Spleen (tissue), 11 donors: ENCODE results near the gene TAGAP. TPM values are rescaled to one million over a fixed set of nuclear protein-coding genes. Genes with fewer than 3 reads are reported as not detected.
"Not testable (repeated sequence)": the region's sequence is repeated elsewhere in the genome, so short reads cannot be mapped to it uniquely, and the experiment has no call there.

Source experiments
- DNase-seq: peaks from one replicate; pipeline ENCODE4 v3.0.0-alpha.2; 2020
- H3K27ac ChIP-seq, 8 donors: fragments of 200-600 bp; sonication (generic) in 7 of 8; 1 replicate in 4 of 8; 2 replicates in 4 of 8; pipeline versions ENCODE4 v1.5.0 to v1.8.0; 2016 to 2021; ENCODE audit warnings: inconsistent platforms in 4 of 8, mild to moderate bottlenecking in 4 of 8, moderate library complexity in 1 of 8
- H3K27me3 ChIP-seq, 7 donors: fragments of 200-600 bp; sonication (generic) in 6 of 7; replicated peaks in 1 of 7; 1 replicate in 4 of 7; 2 replicates in 3 of 7; pipeline versions ENCODE4 v1.5.0 to v1.8.0; 2016 to 2021; ENCODE audit warnings: inconsistent platforms in 3 of 7, mild to moderate bottlenecking in 1 of 7
- H3K36me3 ChIP-seq, 6 donors: fragments of 200-600 bp; sonication (generic) in 5 of 6; 1 replicate in 4 of 6; 2 replicates in 2 of 6; pipeline versions ENCODE4 v1.5.0 to v1.8.0; 2016 to 2021; ENCODE audit warnings: inconsistent platforms in 2 of 6
- H3K4me1 ChIP-seq, 6 donors: fragments of 200-600 bp; sonication (generic) in 5 of 6; 1 replicate in 3 of 6; 2 replicates in 3 of 6; pipeline versions ENCODE4 v1.5.0 to v1.8.0; 2016 to 2021; ENCODE audit warnings: inconsistent platforms in 3 of 6
- H3K4me3 ChIP-seq, 8 donors: fragments of 200-600 bp; sonication (generic) in 7 of 8; 1 replicate in 4 of 8; 2 replicates in 4 of 8; pipeline versions ENCODE4 v1.5.0 to v1.8.0; 2016 to 2021; ENCODE audit warnings: inconsistent platforms in 4 of 8, mild to moderate bottlenecking in 4 of 8, moderate library complexity in 2 of 8
- H3K9me3 ChIP-seq, 8 donors: fragments of 200-600 bp; sonication (generic) in 7 of 8; 1 replicate in 4 of 8; 2 replicates in 4 of 8; pipeline versions ENCODE4 v1.5.0 to v1.8.0; 2016 to 2021; ENCODE audit warnings: inconsistent platforms in 4 of 8
- CTCF ChIP-seq, 11 experiments: fragments of 200-600 bp in 7 of 11; fragments of 450-650 bp in 4 of 11; sonication (generic) in 4 of 11; IDR thresholded peaks in 8 of 11; conservative IDR thresholded peaks in 3 of 11; 1 replicate in 7 of 11; 2 replicates in 4 of 11; pipeline versions ENCODE4 v1.4.0 to v1.8.0; 2016 to 2021; ENCODE audit warnings: antibody characterized with exemption in 11 of 11, inconsistent platforms in 4 of 11, mild to moderate bottlenecking in 1 of 11
- POLR2A ChIP-seq, 3 donors: fragments of 450-650 bp; IDR thresholded peaks; one replicate each; pipeline ENCODE4 v1.5.1; 2017; ENCODE audit warnings: antibody characterized with exemption in 3 of 3, mild to moderate bottlenecking in 1 of 3
- POLR2AphosphoS5 ChIP-seq, 3 donors: sonication (generic); formaldehyde crosslinking; IDR thresholded peaks; one replicate each; pipeline ENCODE4 v1.5.1; 2017; ENCODE audit warnings: antibody characterized with exemption in 3 of 3
- WGBS, 5 donors: extraction: QIAGEN DNeasy Blood & Tissue Kit in 3 of 5; methylation state at CpG; one replicate each; pipeline versions ENCODE4 v1.1.5 to v1.1.7; 2013 to 2018; 5-methylcytosine and 5-hydroxymethylcytosine counted together
- intact Hi-C: fragments of 100-400 bp; cut with DNase I; formaldehyde crosslinking; loops from one replicate; pipeline ENCODE4 v1.15.0; 2023; ENCODE audit warnings: low total_unique reads
- polyA plus RNA-seq, 3 donors: library from polyadenylated mRNA; stranded (reverse); fragments of 200-250 nt; gene quantifications; one replicate each; pipeline ENCODE4 v1.2.1, GENCODE V29; 2013
- total RNA-seq, 7 donors: library from RNA; depleted of rRNA in 3 of 7; stranded (reverse); fragments of >200 nt in 3 of 7; fragmentation: NEBNext Ultra II Directional in 4 of 7; extraction: Animal tissue kit (Norgen Biotek cat#: 25700) in 4 of 7; gene quantifications; one replicate each; pipeline versions ENCODE4 v1.1.0 to v1.2.1, GENCODE V29; 2016 to 2021
- donor health status: healthy with polysubstance abuse.
- donor health status: DM: no; HTN: no; CAD: no; lungs with moderate emphysema.
- donor health status: DM: no; HTN: no; CAD: no.
- donor health status: Bipolar disorder and iron deficiency.
- donor health status: healthy.
- donor health status: DM: no; HTN: no; CAD: no.
- donor health status: DM: yes; HTN: yes; CAD: no.

The TAGAP gene
- total and polyA plus RNA-seq, 10 donors, result 13.6 to 63.9 (median 44.2) TPM

GRCh38 chr6:159017757-159018559 lies 26.8 kb downstream of the TAGAP start:
- DNase-seq, result no peak
- Histone ChIP-seq H3K27ac (peak overlapping the region in 4 of 8 donors; percentile 5 to 55 (median 16)), H3K9me3 (peaks cover 0 to 8% (median 0%) of the 10 kb centered on the region in 8 donors), H3K27me3 (no peaks in the 10 kb centered on the region), H3K36me3 (no peaks in the 10 kb centered on the region), H3K4me3 (no peak overlapping the region), H3K4me1 (peaks cover 0 to 37% (median 24%) of the 10 kb centered on the region in 6 donors)
- 46 to 57% (median 51%) methylated on average over 3 of the region's 3 CpGs for WGBS, 5 donors
- intact Hi-C loops, result no loop called here
- TF ChIP-seq CTCF (IDR thresholded peaks at IDR 0.05 in 8 of 11, conservative IDR thresholded peaks at IDR 0.05 in 3 of 11) (no peak), POLR2A (IDR thresholded peaks at IDR 0.05) (no peak)

GRCh38 chr6:159014406-159014805 lies 30.4 kb downstream of the TAGAP start:
- TF ChIP-seq POLR2A (IDR thresholded peaks at IDR 0.05), result no peak
- no peak for TF ChIP-seq CTCF (IDR thresholded peaks at IDR 0.05 in 8 of 11, conservative IDR thresholded peaks at IDR 0.05 in 3 of 11)
- TF ChIP-seq POLR2AphosphoS5 (IDR thresholded peaks at IDR 0.05), result no peak
- no peaks in the 10 kb centered on the region for H3K27me3 ChIP-seq
- H3K27ac ChIP-seq, result no peak overlapping the region
- no peak for DNase-seq
- H3K4me3 ChIP-seq, result no peak overlapping the region
- H3K4me1 ChIP-seq, result peaks cover 0 to 51% (median 29%) of the 10 kb centered on the region in 6 donors
- H3K36me3 ChIP-seq, result no peaks in the 10 kb centered on the region
- intact Hi-C loops, result no loop called here
- H3K9me3 ChIP-seq, result peaks cover 0 to 7% (median 0%) of the 10 kb centered on the region in 8 donors

- DNase-seq, result no peak
- Histone ChIP-seq H3K4me1 (peaks cover 0 to 54% (median 34%) of the 10 kb centered on the region in 6 donors), H3K27ac (peak overlapping the region in 2 of 8 donors; percentile 40 to 42), H3K36me3 (no peaks in the 10 kb centered on the region), H3K27me3 (no peaks in the 10 kb centered on the region), H3K4me3 (no peak overlapping the region), H3K9me3 (peaks cover 0 to 7% (median 0%) of the 10 kb centered on the region in 8 donors)
- 49 to 72% (median 64%) methylated on average over 5 of the region's 5 CpGs for WGBS, 5 donors
- no peak for TF ChIP-seq CTCF (IDR thresholded peaks at IDR 0.05 in 8 of 11, conservative IDR thresholded peaks at IDR 0.05 in 3 of 11)
- TF ChIP-seq POLR2A (IDR thresholded peaks at IDR 0.05), result no peak
- no peak for TF ChIP-seq POLR2AphosphoS5 (IDR thresholded peaks at IDR 0.05)
- intact Hi-C loops, result no loop called here
Observed at GRCh38 chr6:159013229-159013628, 31.6 kb downstream of the TAGAP start.

- 82 to 94% (median 92%) methylated on average over 4 of the region's 4 CpGs for WGBS, 5 donors
- Histone ChIP-seq H3K27me3 (no peaks in the 10 kb centered on the region), H3K4me3 (no peak overlapping the region), H3K9me3 (peaks cover 0 to 7% (median 0%) of the 10 kb centered on the region in 8 donors), H3K27ac (no peak overlapping the region), H3K36me3 (no peaks in the 10 kb centered on the region), H3K4me1 (peaks cover 0 to 45% (median 24%) of the 10 kb centered on the region in 6 donors)
- no peak for TF ChIP-seq CTCF (IDR thresholded peaks at IDR 0.05 in 8 of 11, conservative IDR thresholded peaks at IDR 0.05 in 3 of 11)
- no peak for TF ChIP-seq POLR2AphosphoS5 (IDR thresholded peaks at IDR 0.05)
- no peak for TF ChIP-seq POLR2A (IDR thresholded peaks at IDR 0.05)
- no peak for DNase-seq
- intact Hi-C loops, result no loop called here
Observed at GRCh38 chr6:159012201-159012600, 32.6 kb downstream of the TAGAP start.

GRCh38 chr6:159010037-159010612 lies 34.7 kb downstream of the TAGAP start:
- H3K4me3 ChIP-seq, H3K36me3 ChIP-seq, H3K27ac ChIP-seq, H3K27me3 ChIP-seq, H3K9me3 ChIP-seq, intact Hi-C loops, DNase-seq: not testable (repeated sequence)
- 43 to 61% (median 51%) methylated on average over 7 of the region's 7 CpGs for WGBS, 5 donors
- H3K4me1 ChIP-seq, result peaks cover 0 to 41% (median 23%) of the 10 kb centered on the region in 6 donors
